HG03196 (cell line): ENCODE results near the gene SP2.

ENCODE experiments used
- ATAC-seq: cut with Tn5 transposase; IDR thresholded peaks from one replicate; pipeline ENCODE4 v1.9.1; 2021; ENCODE audit not compliant: unreplicated experiment

SP2 gene

GRCh38 chr17:47870056-47870455 is 26.0 kb upstream of the SP2 start:
- no peak for ATAC-seq

GRCh38 chr17:47871048-47871447 is 25.0 kb upstream of the SP2 start:
- no peak for ATAC-seq

- no peak for ATAC-seq
Observed at GRCh38 chr17:47872019-47872650, 23.9 kb upstream of the SP2 start.

- ATAC-seq: no peak
Observed at GRCh38 chr17:47872651-47873161, 23.3 kb upstream of the SP2 start.

DNA sequence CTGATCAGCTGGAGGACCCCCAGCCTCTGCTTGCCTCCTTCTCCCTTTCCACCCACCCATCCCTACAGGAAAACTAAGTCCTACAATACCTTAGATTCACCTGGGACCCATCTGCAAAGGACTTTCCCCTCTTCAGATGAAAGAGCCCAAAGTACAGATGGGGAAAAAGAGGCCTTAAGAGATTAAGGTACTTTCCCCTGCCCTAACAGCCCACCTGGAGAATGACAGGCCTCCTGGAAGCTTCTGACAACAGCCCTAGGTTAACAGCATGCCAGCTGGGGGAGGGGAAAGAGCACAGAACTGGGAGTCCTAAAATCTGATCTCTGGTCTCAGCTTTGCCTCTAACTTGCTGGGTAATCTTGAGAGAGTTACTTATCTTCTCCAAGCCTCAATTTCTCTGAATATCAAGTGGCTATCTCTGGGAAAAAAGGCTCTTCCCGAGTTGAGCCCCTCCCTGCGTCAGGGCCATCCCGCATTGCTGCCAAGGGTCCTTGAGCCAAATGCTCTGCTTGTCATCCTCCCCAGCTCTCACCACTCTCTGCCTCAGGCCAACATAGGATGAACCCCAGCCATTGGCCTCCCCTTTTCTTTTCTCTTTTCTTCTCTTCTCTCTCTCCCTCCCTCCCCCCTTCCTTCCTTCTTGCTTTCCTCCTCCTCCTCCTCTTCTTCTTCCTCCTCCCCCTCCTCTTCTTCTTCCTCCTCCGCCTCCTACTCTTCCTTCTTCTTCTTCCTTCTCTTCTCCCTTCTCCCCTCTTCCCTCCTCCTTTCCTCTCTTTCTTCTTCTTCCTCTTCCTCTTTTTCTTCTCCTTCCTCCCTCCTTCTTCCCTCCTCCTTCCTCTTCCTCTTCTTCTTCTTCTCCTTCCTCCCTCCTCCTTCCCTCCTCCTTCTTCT is 22.6 kb upstream of the SP2 start:
- no peak for ATAC-seq

- no peak for ATAC-seq
Observed at GRCh38 chr17:47875011-47875985, 20.7 kb upstream of the SP2 start.

- ATAC-seq: no peak
Observed at GRCh38 chr17:47877368-47878034, 18.5 kb upstream of the SP2 start.

- ATAC-seq: no peak
Observed at GRCh38 chr17:47878203-47879027, 17.6 kb upstream of the SP2 start.

DNA sequence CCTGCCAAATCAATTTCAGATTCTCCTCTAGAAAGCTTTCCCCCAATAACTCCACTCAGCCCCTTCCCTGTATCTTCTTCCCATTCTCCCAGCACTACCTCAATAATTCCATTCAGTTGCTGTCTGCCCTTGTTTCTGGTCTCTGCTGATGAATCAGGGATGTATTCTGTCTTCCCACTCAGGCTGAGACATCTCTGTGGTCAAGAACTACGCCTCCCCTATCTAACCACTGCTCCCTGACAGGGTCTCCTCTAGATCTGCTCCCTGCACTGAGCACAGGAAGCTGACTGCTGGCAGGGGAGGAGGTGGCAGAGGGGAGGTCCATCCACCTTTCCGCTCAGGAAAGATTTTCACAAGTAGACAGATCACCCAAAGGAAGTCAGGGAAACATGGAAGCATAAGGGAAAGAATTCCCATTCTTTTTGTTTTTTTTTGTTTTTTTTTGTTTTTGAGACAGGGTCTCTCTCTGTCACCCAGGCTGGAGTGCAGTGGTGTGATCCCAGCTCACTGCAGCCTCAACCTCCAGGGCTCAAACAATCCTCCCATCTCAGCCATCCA is 16.9 kb upstream of the SP2 start:
- no peak for ATAC-seq

DNA sequence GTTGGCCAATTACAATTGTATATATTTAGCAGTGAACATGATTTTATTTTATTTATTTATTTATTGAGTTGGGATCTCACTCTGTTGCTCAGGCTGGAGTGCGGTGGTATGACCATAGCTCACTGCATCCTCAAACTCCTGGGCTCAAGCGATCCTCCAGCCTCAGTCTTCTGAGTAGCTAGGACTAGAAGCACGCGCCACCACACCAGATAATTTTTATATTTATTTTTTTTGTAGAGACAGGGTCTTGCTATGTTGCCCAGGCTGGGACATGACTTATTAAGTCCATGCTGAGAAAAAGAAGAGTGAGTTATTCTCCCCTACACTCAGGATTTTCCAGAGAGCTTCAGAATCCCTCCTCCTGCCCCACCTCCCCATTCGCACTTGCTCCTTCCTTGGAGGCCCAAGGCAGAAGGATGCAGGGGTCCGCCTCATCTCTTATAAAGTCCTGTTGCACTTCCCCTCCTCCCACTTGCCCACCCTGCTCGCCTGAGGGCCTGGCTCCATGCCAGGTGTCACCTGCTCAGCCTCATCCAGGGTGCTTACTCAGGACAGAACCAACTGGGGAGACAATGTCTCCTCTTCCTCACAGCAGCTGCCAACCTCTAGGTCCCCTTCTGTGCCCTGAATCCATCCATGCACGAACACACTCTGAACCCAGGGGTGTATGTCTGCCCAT is 16.1 kb upstream of the SP2 start:
- no peak for ATAC-seq

DNA sequence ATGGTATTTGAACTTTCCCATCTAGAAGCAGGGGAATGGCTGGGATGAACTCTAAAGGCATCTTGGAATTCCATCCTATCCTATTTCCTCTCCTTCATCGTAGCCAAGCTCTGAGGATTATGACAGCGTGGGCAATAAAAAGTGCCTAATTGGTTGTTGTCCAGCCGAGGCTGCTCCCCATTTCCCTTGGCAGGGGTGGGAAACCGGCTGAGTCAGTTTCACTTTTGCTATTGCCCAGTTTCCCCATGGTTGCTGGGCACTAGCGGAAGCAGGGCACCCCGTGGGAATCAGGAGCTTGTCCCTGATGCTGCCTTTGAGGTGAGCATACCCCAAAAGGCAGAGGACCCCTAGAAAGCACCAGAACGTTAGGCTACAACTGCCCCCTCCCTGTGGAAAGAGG is 13.8 kb upstream of the SP2 start:
- ATAC-seq: no peak

DNA sequence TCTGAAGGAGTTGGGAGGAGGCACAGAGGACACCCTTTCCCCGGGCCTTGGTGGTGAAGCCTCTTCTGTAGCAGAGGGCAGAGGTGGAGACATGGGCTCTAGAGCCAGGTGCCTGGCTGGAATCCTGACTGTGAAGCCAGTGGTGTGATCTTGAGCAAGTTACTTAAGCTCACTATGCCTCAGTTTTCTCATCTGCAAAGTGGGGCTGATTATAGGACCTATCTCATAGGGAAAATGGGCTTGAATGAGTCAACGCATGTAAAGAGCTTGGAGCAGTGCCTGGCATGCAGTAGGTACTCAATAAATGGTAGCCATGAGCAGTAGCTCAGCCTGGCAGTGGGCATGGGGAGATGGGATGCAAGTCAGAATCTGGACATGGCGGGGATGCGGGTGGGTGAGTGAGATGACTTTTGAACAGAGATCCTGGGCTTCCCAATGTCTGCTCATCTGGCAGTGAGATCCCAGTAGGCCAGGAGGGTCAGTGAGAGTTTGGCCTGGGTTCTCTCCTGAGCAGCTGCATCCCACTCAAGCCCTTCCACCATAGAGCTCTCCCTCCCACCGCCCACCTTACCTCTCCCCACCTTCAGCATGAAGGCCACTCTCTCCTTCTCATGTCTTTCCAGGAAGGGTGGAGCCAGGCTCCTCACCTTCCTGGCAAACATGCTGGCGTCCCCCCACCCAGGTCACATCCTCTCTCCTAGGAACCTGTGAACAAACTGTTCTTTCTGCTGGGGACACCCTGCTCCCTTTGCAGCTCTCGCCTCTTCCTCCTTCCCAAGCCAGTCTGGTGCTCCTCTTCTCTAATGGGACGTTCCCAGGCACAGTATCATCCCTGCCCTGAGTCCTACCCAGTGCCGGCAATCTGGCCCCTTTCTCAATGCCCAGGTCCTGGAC is 13.1 kb upstream of the SP2 start:
- ATAC-seq: no peak

- no peak for ATAC-seq
Observed at GRCh38 chr17:47883589-47884426, 12.2 kb upstream of the SP2 start.

DNA sequence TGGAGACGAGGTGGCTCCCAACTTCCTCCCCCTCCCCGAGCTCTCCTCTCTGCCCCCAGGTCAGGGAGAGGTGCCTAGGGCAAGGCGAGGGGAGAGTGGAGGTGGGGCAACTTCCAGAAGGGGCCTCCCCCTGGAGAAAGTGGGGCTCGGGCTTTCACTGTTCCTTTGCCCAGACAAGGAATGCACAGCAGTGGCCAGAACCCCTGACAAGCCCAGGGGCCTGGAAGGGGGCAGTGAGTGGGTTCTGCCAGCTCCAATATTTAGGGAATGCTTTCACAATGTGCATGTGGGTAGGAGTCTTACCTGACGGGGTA is 11.7 kb upstream of the SP2 start:
- no peak for ATAC-seq

- no peak for ATAC-seq
Observed at GRCh38 chr17:47884905-47885730, 10.9 kb upstream of the SP2 start.

DNA sequence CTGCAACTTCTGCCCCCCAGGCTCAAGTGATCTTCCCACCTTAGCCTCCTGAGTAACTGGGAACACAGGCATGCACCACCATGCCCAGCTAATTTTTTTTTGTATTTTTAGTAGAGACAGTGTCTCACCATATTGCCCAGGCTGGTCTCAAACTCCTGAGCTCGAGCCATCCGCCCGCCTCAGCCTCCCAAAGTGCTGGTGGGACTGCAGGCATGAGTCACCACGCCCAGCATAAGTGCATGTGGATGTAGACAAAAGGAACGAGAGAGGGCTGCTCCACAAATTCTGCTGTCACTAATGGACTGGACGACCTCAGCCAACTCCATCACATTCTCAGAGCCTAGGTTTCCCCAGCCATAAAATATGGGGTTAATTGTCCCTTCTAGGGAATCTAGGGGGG is 7.7 kb upstream of the SP2 start:
- no peak for ATAC-seq
